ENCODE measurements around the gene RSPO3.
A peak's percentile ranks its signal among the peaks of the same experiment; 100 is the strongest.

The RSPO3 gene

DNA sequence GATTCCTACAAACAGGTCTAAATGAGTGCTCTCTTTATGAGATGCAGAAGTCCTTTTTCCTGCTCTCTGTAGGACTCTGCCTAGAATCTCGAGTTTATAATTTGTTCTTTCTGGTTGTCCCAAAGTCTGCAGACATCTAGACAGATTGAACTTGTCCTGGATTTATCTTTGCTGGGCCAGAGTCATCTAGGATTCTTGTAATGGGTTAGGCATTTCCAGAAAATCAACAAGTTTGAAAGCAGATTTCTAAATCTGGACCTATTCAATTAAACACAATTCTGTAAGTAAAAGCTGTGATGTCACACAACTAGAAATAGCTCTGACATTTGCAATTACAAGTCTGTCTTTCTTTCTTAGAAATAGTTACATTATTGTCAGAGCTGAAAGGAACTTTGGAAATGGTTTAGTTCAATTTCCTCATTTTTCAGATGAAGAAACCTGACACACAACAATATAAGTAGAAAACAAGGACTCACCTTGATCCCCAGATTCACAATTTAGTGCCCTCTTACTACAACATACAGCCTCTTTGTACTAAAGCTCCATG, 4.2 kb upstream of the RSPO3 start:
- no peak for DNase-seq

DNA sequence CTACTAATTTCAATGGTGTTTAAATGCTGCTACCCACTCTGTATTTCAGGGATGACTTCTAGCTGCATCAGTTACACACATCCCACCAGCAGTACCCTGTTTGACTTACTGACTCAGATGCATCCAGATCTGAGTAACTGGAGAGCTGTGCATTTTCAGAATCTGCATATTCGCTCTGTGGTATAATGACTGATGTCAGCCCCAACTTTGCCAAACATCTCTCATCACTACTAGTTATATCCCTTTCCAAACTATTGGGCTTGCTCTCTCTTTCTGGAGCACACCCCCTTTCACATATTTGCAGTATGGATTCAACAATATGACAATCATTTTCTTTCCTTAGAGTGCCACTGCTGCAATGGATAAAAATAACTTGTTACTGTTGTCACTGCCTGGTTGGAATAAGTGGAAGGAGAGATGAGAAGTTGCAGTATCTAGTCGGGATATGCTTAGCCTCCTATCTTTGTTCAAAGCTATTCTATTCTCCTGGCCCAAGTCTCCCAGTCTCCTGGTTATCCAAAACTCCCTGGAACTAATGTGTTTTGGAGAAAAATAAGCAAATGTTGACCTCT, 3.3 kb upstream of the RSPO3 start:
- DNase-seq = no peak

DNA sequence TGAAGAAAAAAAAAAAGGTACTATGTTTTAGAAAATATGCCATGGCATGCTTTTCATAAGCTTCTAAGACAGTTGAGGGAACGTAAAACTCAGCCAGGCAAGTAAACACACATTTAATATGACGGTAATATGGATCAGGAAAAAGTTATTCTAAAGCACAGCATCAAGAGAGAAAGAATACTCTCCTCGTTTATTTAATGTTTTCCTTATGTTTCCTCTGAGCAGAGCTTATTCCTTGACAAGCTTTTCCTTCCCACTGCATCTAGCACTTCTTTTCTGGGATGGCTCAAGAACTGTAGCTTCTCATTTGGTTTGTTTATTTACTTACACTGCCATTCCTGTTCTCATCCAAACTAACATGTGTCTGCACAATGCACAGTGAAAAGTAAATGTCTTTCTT, 2.7 kb upstream of the RSPO3 start:
- no peak for DNase-seq

DNA sequence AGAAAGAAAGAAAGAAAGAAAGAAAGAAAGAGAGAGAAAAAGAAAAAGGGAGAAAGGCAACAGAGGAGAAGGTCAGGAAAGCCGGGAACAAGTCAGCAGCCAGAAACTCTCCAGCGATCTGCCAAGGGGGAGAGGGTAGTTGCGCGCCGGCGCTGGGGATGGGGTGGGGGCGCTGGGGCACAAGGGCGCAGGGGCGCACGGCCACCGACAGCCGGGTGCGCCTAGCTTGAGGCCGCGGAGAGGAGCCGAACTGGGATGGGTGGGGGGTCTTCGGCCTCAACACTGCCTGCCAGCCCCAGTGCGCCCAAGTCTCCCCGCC, 533 bp upstream of the RSPO3 start:
- DNase-seq = no peak

DNA sequence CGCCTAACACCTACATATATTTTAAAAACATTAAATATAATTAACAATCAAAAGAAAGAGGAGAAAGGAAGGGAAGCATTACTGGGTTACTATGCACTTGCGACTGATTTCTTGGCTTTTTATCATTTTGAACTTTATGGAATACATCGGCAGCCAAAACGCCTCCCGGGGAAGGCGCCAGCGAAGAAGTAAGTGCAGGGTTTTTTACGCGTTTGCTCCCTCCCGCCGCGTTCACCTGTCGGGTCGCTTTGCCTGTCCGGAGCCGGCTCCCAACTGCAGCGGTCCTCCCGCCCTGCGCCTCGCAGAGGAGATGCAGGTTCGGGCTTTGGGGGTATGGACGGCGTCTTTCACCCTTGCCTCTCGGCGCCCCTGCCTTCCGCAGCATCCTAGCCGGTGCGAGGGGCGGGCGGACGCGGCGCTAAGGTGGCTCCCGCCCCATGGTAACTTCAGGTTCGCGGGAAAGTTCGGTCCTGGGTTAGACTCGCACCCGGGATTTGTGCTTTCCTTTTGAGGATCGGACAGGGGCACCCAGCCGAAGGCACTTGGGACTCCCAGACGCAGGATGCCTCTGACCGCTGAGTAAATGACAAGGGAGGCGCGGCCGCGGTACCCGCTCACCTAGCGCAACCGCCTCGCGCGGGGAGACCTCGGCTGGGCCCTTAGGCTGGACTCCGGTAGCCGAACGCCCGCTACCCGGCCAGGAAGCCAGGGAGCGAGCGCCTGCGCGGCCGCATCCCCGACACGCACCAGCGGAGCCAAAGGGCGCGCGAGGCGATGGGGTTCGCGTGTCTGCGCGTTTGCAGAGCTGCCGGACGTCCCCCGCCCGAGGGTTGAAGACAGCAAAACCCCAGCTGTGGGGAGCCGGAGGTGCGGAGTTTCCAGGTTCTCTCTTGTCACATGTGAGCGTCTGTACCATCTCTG, 891 bp downstream of the RSPO3 start:
- DNase-seq = peak; percentile 12

DNA sequence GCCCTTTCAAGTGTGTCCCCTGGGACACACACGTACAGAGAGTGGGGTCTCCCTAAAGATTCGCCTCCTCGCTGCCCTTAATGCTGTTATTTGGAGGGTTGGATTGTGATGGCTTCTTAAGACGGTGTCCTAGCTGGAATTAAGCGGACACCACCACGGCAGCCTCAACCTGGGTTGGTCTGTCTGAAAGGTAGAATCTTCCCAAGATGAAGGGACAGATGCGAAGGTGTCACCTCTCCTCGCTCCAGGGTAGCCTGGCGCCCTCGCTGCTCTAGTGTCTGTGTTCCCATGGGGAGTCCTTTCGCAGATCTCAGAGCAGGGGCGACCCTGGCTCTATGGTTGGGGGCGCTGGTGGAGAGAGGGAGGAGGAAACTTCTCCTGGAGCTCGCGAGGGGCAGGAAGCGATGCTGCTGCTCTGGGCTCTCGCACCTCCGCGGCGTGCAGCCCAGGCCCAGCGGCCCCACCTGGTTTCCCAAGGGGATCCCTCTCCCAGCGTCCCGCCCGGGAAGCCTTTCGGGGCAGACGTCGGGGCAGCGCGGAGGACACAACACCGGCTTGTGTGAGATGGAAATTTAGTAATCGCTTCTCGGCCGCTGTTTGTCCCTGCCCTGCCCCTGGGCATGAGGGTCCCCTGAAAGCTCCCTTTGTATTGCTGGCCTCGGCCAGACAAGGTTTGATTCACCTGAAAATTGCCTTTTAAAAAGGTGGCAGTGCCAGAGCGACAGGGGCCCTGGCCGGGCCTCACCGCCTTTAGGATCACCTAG, 1.7 kb downstream of the RSPO3 start:
- DNase-seq = peak; percentile 12

DNA sequence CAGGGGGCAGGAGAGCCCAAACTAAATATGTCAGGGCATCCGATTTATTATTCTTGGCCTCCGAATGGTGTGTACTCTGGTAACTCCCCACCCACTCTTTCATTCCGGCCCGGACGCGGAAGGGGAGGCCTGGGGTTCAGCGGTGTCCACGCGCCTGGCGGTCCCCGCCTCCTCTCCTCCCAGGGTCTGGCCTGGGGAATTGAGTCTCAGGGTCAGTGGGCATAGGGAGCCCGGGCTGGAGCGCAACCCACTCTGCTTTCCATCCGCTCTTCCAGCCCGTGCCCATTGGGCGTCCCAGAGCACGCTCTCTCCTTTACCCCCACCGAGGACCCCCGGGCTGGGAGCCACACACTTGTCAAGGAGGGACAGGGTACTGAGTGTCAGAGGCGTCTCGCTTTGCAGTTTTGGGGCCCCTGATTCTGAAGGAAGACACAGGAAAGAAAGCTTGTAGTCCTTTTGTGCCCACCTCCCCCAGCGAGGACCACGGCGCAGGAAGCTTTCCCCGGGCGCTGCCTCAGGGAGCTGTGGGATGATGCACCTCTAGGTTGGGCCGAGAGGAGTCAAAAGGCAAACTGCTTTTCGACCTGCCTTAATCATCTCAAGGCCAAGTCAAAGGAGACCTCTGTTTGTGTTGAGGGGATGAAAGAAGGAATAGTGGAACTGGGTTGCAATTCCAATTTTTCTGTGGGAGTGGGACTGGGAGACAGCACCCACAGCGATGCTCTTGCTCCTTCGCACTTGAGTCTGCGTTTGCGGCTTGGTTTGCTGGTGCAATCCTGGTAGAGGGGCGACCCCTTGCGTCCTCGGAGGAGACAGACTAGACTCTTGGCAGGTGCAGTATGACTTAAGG, 2.5 kb downstream of the RSPO3 start:
- DNase-seq = peak; percentile 58

DNA sequence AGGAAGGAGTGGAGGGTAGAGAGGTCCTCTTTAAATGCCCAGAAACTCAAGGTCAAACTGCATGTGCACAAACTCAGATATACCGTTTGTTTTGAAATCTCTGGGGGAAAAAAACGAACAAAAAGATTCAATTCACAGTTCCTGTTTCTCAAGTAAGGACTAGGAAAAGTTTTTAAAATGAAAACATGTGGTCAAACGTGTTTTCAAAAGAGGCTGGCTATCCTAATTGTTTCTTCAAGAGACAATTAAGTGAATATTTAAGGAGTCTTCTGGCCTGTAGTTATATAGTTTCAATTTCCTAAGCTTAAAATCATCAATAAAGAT, 3.1 kb downstream of the RSPO3 start:
- no peak for DNase-seq

DNA sequence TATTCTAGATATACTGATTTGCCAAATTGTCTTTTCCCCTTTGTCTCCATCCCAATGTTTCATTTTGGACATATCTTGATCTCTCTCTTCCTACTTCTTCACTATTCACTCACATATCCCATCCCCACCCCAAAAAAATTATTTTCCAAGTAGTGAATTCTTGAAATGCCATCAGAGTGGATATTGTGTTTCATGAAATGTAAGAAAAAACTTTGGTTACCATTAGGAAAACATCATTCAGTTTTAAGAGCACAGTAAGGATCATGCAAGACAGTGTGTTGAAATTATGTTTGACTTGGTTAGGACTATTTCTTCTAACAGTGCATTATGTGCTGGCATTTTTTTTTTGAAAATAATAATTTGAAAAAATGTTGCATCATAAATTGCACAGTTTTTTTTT, 5.7 kb downstream of the RSPO3 start:
- no peak for DNase-seq

DNA sequence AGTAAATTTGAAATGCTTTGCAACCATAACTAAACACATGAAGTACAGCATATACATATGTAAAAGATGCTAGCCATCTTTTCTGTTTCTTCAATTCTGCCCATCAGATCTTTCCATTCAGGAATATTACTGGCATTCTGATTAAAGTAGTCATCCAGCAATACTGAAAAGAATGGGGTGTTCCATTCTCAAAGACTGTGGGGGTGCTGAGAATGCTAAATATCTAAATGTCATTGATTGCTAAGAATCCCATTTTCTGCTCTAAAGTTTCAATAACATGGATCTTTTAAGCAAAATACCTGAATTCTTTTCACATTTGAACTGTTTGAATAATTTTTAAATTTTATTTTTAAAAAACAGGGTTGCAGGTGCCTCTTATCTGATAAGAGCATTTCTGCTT, 6.2 kb downstream of the RSPO3 start:
- no peak for DNase-seq

DNA sequence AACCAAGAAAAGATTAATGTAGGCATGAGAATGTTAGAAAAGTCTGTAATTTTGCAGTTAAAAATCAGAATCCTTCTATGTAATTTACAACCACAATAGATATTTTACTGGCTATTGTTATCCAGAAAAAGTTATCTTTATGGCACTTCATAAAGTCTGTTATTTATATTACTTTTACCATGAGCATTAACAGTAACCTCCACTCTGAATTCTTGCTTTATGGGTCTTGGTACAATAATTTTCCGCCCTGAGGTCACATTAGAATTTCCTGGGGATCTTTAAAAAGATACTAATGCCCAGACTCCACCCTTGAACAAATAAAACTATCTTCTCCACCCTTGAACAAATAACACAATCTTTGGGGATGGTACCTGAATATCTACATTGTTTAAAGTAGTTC, 9.6 kb downstream of the RSPO3 start:
- no peak for DNase-seq

DNA sequence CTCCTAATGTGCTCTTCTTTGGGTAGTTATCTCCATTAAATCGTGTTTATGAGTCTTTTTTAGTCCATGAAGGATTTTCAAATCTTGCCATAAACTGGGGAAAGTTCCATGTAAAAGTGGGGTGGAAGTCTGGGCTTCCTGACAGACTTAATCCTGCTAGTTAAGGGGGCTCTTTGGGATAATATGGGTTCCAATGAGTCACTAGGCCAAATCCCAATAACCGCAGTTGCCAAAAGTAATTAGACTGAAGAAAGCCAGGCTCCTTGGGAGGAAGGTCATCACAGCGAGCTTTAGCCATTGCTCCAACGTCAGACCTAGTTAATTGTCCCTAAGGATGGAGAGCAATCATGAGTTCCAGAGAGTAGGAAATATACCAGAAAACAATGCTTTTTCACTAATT, 10.8 kb downstream of the RSPO3 start:
- DNase-seq = no peak

DNA sequence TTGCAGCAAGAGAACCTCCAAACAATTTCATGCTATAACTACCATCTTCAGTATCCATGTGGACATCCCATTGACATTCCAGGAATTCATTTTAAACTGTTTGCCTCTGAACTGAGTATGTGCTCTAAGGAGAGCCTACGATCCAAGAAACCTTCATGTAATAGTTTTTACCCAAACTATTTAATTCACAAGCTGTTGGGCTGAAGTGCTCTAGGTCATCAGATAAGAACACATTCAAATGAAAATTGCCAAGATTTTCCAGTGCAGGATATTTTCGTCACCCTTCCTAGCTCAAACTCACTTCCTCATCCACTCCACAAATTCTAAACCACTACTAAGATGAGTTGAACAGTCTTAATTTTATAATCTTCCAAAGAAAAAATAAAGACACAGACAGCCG, 12.8 kb downstream of the RSPO3 start:
- DNase-seq = no peak

DNA sequence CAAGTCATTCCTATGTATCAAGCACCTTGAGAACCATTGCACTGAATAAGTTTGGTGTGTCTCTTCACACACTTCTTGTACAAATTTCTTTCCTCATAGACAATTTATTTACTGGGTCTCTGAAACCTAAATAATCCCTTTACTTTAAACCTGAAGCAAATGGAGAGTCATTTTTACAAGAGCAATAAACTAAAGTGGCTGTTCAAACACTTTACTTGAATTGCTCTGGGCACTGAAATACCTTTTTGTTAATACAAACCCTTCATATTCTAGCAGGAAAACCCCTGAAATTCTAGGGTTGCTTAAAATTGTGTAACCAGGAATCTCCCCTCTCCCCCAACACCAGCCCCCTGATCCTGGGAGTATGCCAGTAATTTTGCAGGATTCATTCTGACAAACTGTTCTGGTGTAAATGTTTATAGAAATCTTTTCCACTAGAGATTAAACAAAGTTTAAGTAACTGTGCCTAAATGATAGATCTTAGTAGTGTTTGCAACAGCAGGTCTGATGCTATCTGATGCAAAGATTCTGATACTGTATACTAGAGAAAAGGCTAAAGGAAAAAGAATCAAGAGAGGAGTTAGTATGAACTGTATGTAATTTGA, 13.4 kb downstream of the RSPO3 start:
- DNase-seq = no peak

DNA sequence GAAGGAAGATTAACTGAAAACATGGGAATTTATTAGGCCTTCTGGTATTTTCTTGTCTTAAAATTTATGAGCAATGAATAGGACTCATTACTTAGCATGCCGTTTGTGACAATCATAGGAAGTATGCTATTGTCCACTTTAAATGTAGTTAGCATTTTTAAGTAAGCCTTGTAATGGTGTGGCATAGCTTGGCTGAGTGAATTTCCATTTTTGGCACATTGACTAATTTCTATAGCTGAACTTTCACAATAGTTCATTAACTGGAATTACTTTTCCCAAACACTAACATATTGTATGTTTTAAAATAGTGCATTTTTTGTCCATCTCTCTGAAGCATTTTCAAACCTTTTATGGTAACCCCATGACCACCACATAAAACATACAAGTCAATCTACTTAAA, 15.7 kb downstream of the RSPO3 start:
- DNase-seq = no peak

DNA sequence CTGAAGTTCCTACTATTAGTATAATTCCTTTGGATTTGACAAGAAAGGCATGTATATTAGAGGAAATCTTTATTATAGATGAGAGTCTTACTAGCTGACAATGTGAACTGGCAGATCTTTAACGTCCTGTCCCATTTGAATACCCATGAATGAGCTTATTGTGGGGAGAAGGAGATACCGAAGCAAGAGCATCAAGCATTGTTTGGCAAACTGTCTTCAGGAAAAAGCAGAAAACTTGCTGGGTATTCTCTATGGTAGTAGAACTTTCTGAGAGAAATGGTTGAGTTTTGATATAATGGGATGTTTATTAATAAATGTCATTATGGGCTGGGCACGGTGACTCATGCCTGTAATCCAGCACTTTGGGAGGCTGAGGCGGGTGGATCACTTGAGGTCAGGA, 18.3 kb downstream of the RSPO3 start:
- DNase-seq = no peak

DNA sequence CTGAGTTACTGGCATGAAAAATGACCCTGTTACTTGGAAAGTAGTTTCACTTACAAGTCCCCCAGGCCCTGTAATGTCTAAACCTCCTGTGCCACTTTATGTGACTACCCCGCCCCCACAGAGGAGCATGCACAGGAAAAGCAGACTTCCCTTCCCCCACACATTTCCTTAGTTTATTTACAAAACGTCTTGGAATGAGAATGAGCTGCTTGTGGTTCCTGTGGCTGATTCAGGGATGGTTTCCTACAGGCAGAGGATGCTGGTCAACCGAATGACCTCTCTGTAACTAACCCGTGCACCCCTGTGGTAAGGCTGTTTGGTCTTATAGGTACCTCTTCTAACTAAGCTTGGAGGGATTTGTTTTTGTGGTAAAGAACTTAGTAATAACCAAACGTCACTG, 28.5 kb downstream of the RSPO3 start:
- DNase-seq = no peak

DNA sequence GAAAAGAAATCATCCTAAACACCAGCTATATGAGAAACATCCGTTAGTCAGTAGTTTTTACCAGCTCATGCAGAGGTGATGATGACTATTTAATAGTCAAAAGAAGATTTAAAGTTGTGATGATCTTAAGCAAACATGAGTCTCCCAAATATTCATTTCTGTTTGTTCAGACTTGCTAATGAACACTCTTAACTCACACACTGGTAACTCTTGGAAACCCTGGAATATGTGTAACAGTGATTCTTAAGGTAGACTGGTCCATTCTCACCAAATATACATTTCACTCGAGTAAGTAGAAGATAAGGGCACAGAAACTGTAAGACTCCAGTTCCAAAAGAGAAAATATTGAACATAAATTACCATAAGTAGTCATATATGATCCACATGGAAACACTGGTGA, 29.1 kb downstream of the RSPO3 start:
- DNase-seq = no peak

DNA sequence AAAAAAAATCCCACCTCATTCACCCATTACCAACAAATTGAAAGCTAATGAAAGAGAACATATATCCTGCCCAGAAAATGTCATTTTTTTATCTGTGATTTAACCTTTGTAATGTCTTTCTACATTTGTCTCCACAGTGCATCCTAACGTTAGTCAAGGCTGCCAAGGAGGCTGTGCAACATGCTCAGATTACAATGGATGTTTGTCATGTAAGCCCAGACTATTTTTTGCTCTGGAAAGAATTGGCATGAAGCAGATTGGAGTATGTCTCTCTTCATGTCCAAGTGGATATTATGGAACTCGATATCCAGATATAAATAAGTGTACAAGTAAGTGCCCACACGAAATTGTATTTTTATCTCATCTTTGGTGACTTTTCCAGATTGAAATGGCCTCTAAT, 30.0 kb downstream of the RSPO3 start:
- no peak for DNase-seq

DNA sequence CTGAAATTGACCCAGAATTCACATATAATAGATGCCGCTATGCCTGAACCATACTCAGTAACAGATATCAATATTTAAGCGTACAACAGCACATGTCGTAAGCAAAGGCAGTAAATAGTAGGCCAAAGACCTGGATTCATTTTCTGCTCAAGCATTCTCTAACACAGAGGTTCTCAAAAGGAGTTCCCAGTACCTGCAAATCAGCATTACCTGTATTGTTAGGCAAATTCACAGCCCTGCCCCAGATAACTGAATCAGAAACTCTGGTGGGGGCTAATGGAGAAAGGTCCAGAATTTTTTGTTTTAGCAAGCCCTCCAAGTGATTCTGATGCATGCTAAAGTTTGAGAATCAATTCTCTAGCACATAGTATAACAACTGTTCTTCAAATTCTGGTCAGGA, 36.0 kb downstream of the RSPO3 start:
- no peak for DNase-seq

DNA sequence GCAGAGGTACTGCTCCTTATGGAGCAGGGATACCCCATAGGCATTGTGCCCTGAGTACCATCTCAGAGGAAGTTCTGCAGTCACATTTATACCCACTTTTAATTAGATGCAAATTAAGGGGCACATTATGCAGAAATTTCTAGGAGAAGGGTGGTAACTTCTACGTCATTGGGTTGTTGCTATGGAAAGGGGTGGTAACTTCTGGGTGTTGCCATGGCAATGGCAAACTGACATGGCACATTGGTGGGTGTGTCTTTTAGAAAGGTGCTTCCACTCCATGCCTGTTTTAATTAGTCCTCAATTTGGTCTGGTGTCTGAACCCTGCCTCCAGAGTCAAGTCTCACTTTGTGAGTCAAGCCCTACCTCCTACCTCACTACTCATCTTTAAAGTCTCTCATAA, 42.0 kb downstream of the RSPO3 start:
- DNase-seq = no peak

DNA sequence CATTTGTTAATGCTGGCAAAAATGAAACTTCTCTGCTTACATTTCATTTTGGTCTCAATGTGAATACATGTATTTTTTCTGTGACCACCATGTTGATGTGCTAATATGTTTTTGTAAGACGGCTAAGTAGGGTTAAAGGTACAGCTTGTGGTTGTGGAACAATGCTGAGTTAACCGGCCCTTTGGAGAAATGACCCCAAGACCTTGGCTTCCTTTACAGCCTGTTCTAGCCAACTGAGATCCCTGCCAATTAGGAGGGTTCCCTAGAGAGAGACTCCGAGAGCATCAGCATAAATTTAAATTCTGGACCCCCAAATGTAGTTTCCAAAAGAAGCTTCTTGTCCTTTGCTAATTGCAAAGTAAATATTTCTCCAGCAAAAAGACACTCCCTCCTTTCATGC, 44.4 kb downstream of the RSPO3 start:
- no peak for DNase-seq

DNA sequence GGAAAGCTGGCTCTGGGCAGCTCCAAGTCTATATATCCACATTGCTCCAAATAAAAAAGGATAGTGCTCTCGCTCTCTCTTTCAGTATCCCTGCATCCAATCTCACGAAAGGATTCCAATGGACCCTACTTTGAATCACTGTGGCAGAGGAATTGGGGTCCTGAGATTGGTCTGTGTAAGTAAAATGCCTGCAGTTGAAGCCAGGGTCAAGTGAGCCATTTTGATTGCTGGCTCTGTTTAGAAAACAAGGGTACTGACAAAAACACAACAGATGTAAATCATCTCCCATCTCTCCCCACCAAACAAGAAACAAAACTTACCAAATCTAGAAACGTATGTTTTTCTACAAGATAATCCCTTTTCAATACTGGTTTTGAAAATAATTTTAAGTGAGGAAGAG, 45.6 kb downstream of the RSPO3 start:
- no peak for DNase-seq

All from NCI-H345 (cell line).